ENCODE measurements around the gene BAG3.

- TF ChIP-seq CTCF (IDR thresholded peaks at IDR 0.05) (peak in 3 of 5 experiments; percentile 21 to 44 (median 33)), POLR2A (IDR thresholded peaks at IDR 0.05) (no peak)
Measured at GRCh38 chr10:119616882-119617570, 34.2 kb upstream of the BAG3 start.

All from tibial nerve (tissue), 3 donors.